ENCODE measurements around the gene FLNC. TPM values are rescaled to one million over a fixed set of nuclear protein-coding genes. Genes with fewer than 3 reads are reported as not detected.

FLNC gene
- total and polyA plus RNA-seq, 9 of the 15 experiments (the other 6 are each of a cell fraction or from before 2014, with no cell fraction given) = 0.90 to 155 (median 28.8) TPM

DNA sequence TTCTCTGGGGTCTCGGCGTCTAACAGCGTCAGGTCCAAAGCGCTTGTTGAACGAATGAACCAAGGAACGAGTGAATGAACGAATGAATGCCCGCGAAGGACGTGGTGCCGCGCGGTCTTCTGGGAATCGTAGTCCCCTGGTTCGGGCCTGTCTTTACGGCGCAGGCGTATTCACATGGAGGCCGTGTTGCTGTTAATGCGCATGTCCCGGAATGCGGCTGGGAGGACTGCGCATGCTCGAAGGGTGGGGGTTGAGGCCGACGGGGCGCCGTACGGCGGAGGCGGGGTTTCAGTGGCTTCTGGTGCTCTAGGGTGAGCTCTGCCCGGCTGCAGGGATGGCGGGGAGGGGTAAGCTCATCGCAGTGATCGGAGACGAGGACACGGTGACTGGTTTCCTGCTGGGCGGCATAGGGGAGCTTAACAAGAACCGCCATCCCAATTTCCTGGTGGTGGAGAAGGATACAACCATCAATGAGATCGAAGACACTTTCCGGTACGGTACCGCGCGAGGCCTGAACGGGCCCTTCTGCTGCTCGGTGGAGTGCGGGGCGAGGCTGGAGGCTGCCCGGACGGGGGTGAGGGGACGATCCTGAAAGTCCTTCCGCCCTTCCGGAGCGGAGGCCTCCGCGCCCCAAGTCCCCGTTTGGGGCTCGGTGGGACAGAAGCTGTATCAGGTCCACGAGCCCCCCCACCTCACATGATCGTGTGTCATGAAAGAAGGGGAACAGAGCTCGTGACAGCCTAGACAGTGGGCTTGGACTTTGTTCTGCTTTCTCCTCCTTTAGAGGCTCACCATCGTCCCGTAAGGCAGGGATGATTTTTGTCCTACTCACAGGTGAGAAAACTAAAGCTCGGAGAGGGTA lies 32.6 kb downstream of the FLNC start, which contains the start of gene ATP6V1F (continued):
- peak; percentile 99 for TF ChIP-seq CXXC5 (CRISPR knock-in tag; IDR thresholded peaks at IDR 0.05)
- TF ChIP-seq, protein P1, sequence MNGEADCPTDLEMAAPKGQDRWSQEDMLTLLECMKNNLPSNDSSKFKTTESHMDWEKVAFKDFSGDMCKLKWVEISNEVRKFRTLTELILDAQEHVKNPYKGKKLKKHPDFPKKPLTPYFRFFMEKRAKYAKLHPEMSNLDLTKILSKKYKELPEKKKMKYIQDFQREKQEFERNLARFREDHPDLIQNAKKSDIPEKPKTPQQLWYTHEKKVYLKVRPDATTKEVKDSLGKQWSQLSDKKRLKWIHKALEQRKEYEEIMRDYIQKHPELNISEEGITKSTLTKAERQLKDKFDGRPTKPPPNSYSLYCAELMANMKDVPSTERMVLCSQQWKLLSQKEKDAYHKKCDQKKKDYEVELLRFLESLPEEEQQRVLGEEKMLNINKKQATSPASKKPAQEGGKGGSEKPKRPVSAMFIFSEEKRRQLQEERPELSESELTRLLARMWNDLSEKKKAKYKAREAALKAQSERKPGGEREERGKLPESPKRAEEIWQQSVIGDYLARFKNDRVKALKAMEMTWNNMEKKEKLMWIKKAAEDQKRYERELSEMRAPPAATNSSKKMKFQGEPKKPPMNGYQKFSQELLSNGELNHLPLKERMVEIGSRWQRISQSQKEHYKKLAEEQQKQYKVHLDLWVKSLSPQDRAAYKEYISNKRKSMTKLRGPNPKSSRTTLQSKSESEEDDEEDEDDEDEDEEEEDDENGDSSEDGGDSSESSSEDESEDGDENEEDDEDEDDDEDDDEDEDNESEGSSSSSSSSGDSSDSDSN (IDR thresholded peaks at IDR 0.05; ENCODE audit: borderline replicate concordance in 1 of 2, low read depth in 2 of 2, low read length in 2 of 2) = peak; percentile 22 to 41; a peak in 1 of 4 replicates
- TF ChIP-seq HMGN3 (IDR thresholded peaks at IDR 0.05; ENCODE audit: borderline replicate concordance, extremely low read depth, insufficient read length, low read depth, low read length) = no peak
- no peak; a peak in 1 of 3 replicates for TF ChIP-seq CBX3 (IDR thresholded peaks at IDR 0.05; ENCODE audit: borderline replicate concordance in 1 of 2, low read length in 2 of 2)
- TF ChIP-seq ZC3H8 (IDR thresholded peaks at IDR 0.05) = 0 out of 2 replicates have a peak, but pooled peaks have one; percentile 54
- TF ChIP-seq TAF9B (IDR thresholded peaks at IDR 0.05; ENCODE audit: partially characterized antibody) = no peak
- no peak for TF ChIP-seq NUFIP1 (IDR thresholded peaks at IDR 0.05; ENCODE audit: partially characterized antibody)
- peak; percentile 99 to 100 for TF ChIP-seq NRF1 (conservative IDR thresholded peaks at IDR 0.05 in 1 of 2, IDR thresholded peaks at IDR 0.05 in 1 of 2)
- no peak for TF ChIP-seq CHD1 (IDR thresholded peaks at IDR 0.05; ENCODE audit: low read length)
- TF ChIP-seq BDP1 (IDR thresholded peaks at IDR 0.05; ENCODE audit: insufficient read depth, insufficient read length) = no peak
- TF ChIP-seq, protein P2, sequence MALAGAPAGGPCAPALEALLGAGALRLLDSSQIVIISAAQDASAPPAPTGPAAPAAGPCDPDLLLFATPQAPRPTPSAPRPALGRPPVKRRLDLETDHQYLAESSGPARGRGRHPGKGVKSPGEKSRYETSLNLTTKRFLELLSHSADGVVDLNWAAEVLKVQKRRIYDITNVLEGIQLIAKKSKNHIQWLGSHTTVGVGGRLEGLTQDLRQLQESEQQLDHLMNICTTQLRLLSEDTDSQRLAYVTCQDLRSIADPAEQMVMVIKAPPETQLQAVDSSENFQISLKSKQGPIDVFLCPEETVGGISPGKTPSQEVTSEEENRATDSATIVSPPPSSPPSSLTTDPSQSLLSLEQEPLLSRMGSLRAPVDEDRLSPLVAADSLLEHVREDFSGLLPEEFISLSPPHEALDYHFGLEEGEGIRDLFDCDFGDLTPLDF (CRISPR knock-in tag; IDR thresholded peaks at IDR 0.05) = peak; percentile 3; the same call in 1 of the 2 replicates
- TF ChIP-seq, protein P3, sequence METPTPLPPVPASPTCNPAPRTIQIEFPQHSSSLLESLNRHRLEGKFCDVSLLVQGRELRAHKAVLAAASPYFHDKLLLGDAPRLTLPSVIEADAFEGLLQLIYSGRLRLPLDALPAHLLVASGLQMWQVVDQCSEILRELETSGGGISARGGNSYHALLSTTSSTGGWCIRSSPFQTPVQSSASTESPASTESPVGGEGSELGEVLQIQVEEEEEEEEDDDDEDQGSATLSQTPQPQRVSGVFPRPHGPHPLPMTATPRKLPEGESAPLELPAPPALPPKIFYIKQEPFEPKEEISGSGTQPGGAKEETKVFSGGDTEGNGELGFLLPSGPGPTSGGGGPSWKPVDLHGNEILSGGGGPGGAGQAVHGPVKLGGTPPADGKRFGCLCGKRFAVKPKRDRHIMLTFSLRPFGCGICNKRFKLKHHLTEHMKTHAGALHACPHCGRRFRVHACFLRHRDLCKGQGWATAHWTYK (CRISPR knock-in tag; IDR thresholded peaks at IDR 0.05) = no peak
- 0 out of 2 replicates have a peak, but pooled peaks have one; percentile 46 for TF ChIP-seq ZNF76 (CRISPR knock-in tag; IDR thresholded peaks at IDR 0.05; ENCODE audit: borderline replicate concordance)
- TF ChIP-seq PCBP1 (IDR thresholded peaks at IDR 0.05; ENCODE audit: low read depth, low read length, poor library complexity, severe bottlenecking) = no peak
- peak; percentile 24; the same call in 1 of the 2 replicates for TF ChIP-seq SMAD4 (CRISPR knock-in tag; conservative IDR thresholded peaks at IDR 0.05)
- TF ChIP-seq, protein P4, sequence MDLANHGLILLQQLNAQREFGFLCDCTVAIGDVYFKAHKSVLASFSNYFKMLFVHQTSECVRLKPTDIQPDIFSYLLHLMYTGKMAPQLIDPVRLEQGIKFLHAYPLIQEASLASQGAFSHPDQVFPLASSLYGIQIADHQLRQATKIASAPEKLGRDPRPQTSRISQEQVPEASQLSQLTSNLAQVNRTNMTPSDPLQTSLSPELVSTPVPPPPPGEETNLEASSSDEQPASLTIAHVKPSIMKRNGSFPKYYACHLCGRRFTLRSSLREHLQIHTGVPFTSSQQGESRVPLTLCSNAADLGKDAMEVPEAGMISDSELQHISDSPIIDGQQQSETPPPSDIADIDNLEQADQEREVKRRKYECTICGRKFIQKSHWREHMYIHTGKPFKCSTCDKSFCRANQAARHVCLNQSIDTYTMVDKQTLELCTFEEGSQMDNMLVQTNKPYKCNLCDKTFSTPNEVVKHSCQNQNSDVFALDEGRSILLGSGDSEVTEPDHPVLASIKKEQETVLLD (IDR thresholded peaks at IDR 0.05) = peak; percentile 98
